GM19035 (cell line): ENCODE measurements around the gene ITPRIP.

Experiments
- ATAC-seq: cut with Tn5 transposase; IDR thresholded peaks from one replicate; pipeline ENCODE4 v1.9.1; 2021; ENCODE audit not compliant: unreplicated experiment

Gene ITPRIP

GRCh38 chr10:104326991-104327610, 11.2 kb downstream of the ITPRIP start:
- ATAC-seq: no peak

- ATAC-seq: no peak
Observed at GRCh38 chr10:104325436-104326435, 12.5 kb downstream of the ITPRIP start.

GRCh38 chr10:104324931-104325330, 13.3 kb downstream of the ITPRIP start:
- ATAC-seq: no peak

GRCh38 chr10:104324221-104324686, 14.0 kb downstream of the ITPRIP start:
- ATAC-seq: no peak

- ATAC-seq: no peak
Observed at GRCh38 chr10:104323760-104324201, 14.5 kb downstream of the ITPRIP start.

GRCh38 chr10:104323085-104323484, 15.2 kb downstream of the ITPRIP start:
- no peak for ATAC-seq

GRCh38 chr10:104322416-104322782, 15.9 kb downstream of the ITPRIP start:
- no peak for ATAC-seq

- no peak for ATAC-seq
Observed at GRCh38 chr10:104321725-104322415, 16.4 kb downstream of the ITPRIP start.

- no peak for ATAC-seq
Observed at GRCh38 chr10:104321226-104321625, 17.0 kb downstream of the ITPRIP start.

GRCh38 chr10:104318810-104319741, 19.2 kb downstream of the ITPRIP start:
- ATAC-seq: no peak

- ATAC-seq: no peak
Observed at GRCh38 chr10:104318326-104318725, 19.9 kb downstream of the ITPRIP start.

- no peak for ATAC-seq
Observed at GRCh38 chr10:104317726-104318299, 20.5 kb downstream of the ITPRIP start.

- ATAC-seq: no peak
Observed at GRCh38 chr10:104317269-104317710, 21.0 kb downstream of the ITPRIP start.

- no peak for ATAC-seq
Observed at GRCh38 chr10:104316321-104317099, 21.8 kb downstream of the ITPRIP start.

GRCh38 chr10:104315486-104315921, 22.8 kb downstream of the ITPRIP start:
- ATAC-seq: no peak

- no peak for ATAC-seq
Observed at GRCh38 chr10:104314591-104315485, 23.4 kb downstream of the ITPRIP start.

GRCh38 chr10:104311184-104311720, 27.0 kb downstream of the ITPRIP start:
- ATAC-seq: no peak
